HG03432 (cell line): Measurements from ENCODE around the gene DAND5.

Experiments
- ATAC-seq: cut with Tn5 transposase; IDR thresholded peaks from one replicate; pipeline ENCODE4 v1.9.1; 2021; ENCODE audit warnings: mild to moderate bottlenecking, moderate library complexity; ENCODE audit not compliant: unreplicated experiment

The DAND5 gene

GRCh38 chr19:13007292-13008045 is 38.1 kb downstream of the DAND5 start:
- no peak for ATAC-seq

GRCh38 chr19:13008926-13009787 is 39.8 kb downstream of the DAND5 start:
- no peak for ATAC-seq

GRCh38 chr19:13010038-13010991 is 40.9 kb downstream of the DAND5 start:
- ATAC-seq, result no peak

GRCh38 chr19:13010992-13011652 is 41.7 kb downstream of the DAND5 start:
- no peak for ATAC-seq

- no peak for ATAC-seq
These were observed 42.4 kb downstream of the DAND5 start for GRCh38 chr19:13011653-13012389.

GRCh38 chr19:13012390-13012689 is 43.0 kb downstream of the DAND5 start:
- ATAC-seq, result no peak

GRCh38 chr19:13012690-13013608 is 43.6 kb downstream of the DAND5 start:
- no peak for ATAC-seq

- no peak for ATAC-seq
These were observed 44.3 kb downstream of the DAND5 start for GRCh38 chr19:13013649-13014048.

GRCh38 chr19:13014101-13014920 is 44.9 kb downstream of the DAND5 start:
- ATAC-seq, result no peak

GRCh38 chr19:13014921-13015280 is 45.5 kb downstream of the DAND5 start:
- ATAC-seq, result no peak

GRCh38 chr19:13015361-13016223 is 46.2 kb downstream of the DAND5 start:
- ATAC-seq, result no peak

- ATAC-seq, result no peak
These were observed 46.9 kb downstream of the DAND5 start for GRCh38 chr19:13016245-13016627.

GRCh38 chr19:13016628-13017305 is 47.4 kb downstream of the DAND5 start:
- ATAC-seq, result no peak

GRCh38 chr19:13017306-13018034 is 48.1 kb downstream of the DAND5 start:
- ATAC-seq, result no peak

GRCh38 chr19:13018035-13018914 is 48.9 kb downstream of the DAND5 start:
- no peak for ATAC-seq
